Tibial artery (tissue), 4 donors: Measurements from ENCODE around the gene TP53I11.

Experiments
- DNase-seq, 2 donors: peaks; one replicate each; pipeline ENCODE4 v3.0.0-alpha.2; 2019
- H3K27ac ChIP-seq, 2 donors: fragments of 200-600 bp; sonication (generic) in 1 of 2; 1 replicate in 1 of 2; 2 replicates in 1 of 2; pipeline ENCODE4 v1.5.1; 2018 to 2019; ENCODE audit warnings: mild to moderate bottlenecking in 1 of 2
- H3K27me3 ChIP-seq, 2 donors: fragments of 200-600 bp; sonication (generic) in 1 of 2; one replicate each; pipeline versions ENCODE4 v1.5.1 to v1.6.0; 2016 to 2019
- H3K36me3 ChIP-seq, 3 donors: fragments of 200-600 bp; sonication (generic) in 2 of 3; one replicate each; pipeline ENCODE4 v1.5.1; 2016 to 2019; ENCODE audit warnings: mild to moderate bottlenecking in 2 of 3
- H3K4me1 ChIP-seq, 4 donors: fragments of 200-600 bp; sonication (generic) in 2 of 4; 1 replicate in 3 of 4; 2 replicates in 1 of 4; pipeline ENCODE4 v1.5.1; 2016 to 2019
- H3K4me3 ChIP-seq, 2 donors: fragments of 200-600 bp; sonication (generic) in 1 of 2; 1 replicate in 1 of 2; 2 replicates in 1 of 2; pipeline ENCODE4 v1.5.1; 2018 to 2019; ENCODE audit warnings: mild to moderate bottlenecking in 2 of 2
- H3K9me3 ChIP-seq, 3 donors: fragments of 200-600 bp; sonication (generic) in 1 of 3; one replicate each; pipeline ENCODE4 v1.5.1; 2016 to 2019
- intact Hi-C: fragments of 100-400 bp; cut with DNase I; formaldehyde crosslinking; loops from one replicate; pipeline ENCODE4 v1.15.0; 2023; ENCODE audit warnings: low total_unique reads
- TF ChIP-seq, protein P1 (sequence below), 2 experiments: fragments of 200-600 bp in 1 of 2; fragments of 450-650 bp in 1 of 2; IDR thresholded peaks; one replicate each; pipeline ENCODE4 v1.5.1; 2017 to 2019; ENCODE audit warnings: antibody characterized with exemption in 2 of 2, mild to moderate bottlenecking in 1 of 2, moderate library complexity in 1 of 2

The TP53I11 gene

DNA sequence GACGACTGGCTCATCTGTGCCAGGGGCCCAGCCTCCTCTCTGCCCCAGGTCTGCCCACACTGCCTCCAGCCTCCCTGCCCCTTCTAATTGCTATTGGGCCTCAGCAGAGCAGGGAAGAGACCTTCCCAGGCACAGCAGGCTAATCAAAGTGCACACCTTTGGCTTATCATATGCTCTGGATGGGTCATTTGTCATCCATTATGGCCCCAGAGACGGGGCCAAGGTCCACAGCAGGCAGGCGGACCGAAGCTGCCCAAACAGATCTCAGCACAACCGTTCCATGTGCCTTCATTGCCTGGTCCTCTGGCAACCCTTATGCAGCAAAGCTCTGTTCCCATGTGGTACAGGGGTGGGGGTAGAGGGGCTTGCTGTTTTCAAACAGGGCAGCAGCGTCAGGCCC is 66.6 kb downstream of the TP53I11 start:
- Histone ChIP-seq H3K36me3 (no peaks in the 10 kb centered on the region), H3K4me1 (peaks cover 0 to 3% (median under 1%) of the 10 kb centered on the region in 4 donors), H3K27ac (no peak overlapping the region), H3K27me3 (no peaks in the 10 kb centered on the region), H3K4me3 (no peak overlapping the region), H3K9me3 (no peaks in the 10 kb centered on the region)
- TF ChIP-seq, protein P1, sequence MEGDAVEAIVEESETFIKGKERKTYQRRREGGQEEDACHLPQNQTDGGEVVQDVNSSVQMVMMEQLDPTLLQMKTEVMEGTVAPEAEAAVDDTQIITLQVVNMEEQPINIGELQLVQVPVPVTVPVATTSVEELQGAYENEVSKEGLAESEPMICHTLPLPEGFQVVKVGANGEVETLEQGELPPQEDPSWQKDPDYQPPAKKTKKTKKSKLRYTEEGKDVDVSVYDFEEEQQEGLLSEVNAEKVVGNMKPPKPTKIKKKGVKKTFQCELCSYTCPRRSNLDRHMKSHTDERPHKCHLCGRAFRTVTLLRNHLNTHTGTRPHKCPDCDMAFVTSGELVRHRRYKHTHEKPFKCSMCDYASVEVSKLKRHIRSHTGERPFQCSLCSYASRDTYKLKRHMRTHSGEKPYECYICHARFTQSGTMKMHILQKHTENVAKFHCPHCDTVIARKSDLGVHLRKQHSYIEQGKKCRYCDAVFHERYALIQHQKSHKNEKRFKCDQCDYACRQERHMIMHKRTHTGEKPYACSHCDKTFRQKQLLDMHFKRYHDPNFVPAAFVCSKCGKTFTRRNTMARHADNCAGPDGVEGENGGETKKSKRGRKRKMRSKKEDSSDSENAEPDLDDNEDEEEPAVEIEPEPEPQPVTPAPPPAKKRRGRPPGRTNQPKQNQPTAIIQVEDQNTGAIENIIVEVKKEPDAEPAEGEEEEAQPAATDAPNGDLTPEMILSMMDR (IDR thresholded peaks at IDR 0.05), result no peak
- no peak for DNase-seq
- intact Hi-C loops, result no loop called here

DNA sequence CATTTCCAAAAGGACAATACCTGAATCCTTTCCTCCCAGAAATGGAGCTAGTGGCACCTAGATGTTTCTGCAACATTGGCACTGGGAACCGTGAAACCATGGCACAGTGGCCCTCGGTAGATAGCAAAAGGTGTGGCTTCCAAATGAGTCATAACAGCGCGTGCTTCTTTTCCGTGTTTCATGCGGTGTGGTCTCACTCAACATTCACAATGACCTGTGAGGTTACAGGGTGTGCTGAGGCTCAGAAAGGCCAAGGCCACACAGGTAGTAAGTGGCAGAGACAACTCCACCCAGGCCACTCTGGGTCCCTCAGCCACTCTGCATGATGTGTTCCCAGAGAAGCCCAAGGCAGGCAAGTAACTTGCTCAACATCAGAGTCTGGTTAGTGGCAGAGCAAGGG is 67.4 kb downstream of the TP53I11 start:
- no peaks in the 10 kb centered on the region for H3K36me3 ChIP-seq
- H3K4me1 ChIP-seq, result peaks cover 0 to 3% (median 0%) of the 10 kb centered on the region in 4 donors
- no peaks in the 10 kb centered on the region for H3K9me3 ChIP-seq
- TF ChIP-seq, protein P1 (IDR thresholded peaks at IDR 0.05), result no peak
- no peaks in the 10 kb centered on the region for H3K27me3 ChIP-seq
- intact Hi-C loops, result no loop called here
- no peak overlapping the region for H3K4me3 ChIP-seq
- no peak overlapping the region for H3K27ac ChIP-seq
- DNase-seq, result no peak
